ENCODE results near the gene TRAPPC12.

The TRAPPC12 gene

DNA sequence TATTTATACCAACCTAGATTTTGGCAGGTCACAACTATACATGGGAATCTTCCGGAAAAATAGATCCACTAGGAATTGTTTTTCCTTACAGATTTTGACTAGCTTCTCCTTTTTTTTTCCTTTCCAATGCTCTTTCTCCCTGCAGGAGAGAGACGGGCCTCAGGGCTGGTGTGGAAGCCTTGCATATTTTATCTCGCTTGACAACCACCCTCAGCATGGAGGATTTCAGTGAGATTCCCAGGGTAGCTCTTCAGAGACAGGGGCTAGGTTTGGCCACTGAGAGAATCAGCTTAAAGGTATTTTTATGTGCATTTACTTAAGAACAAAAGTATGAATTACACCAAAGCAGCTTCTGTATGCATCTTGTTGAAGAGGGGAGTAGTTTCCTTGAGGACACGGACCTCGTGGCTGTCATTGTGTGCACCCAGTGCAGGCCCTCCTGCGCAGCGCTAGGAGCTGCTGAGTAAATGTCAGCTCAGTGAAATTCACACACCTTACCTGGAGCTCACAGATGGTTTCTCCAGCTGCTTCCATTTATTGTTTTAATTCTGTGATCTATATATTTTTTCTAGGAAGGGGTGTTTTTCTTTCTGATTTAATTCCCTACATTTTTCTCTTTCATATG is 54.4 kb downstream of the TRAPPC12 start:
- Histone ChIP-seq H3K9ac (no peak overlapping the region), H4K20me1 (peaks cover 0 to 8% (median 0%) of the 10 kb centered on the region in 11 experiments; a peak in 3 of 22 replicates), H3K4me3 (no peak overlapping the region), H3K9me3 (replicated peaks in 1 of 11) (no peaks in the 10 kb centered on the region), H3K4me1 (peaks cover 0 to 18% (median 6%) of the 10 kb centered on the region in 10 experiments; a peak in 10 of 20 replicates), H3K27ac (no peak overlapping the region), H3K4me2 (no peak overlapping the region), H3K27me3 (no peaks in the 10 kb centered on the region), H3K36me3 (peaks cover 18 to 68% (median 42%) of the 10 kb centered on the region in 11 experiments; a peak in 21 of 22 replicates)
- TF ChIP-seq Cebpa-rat (IDR thresholded peaks at IDR 0.05) = no peak

DNA sequence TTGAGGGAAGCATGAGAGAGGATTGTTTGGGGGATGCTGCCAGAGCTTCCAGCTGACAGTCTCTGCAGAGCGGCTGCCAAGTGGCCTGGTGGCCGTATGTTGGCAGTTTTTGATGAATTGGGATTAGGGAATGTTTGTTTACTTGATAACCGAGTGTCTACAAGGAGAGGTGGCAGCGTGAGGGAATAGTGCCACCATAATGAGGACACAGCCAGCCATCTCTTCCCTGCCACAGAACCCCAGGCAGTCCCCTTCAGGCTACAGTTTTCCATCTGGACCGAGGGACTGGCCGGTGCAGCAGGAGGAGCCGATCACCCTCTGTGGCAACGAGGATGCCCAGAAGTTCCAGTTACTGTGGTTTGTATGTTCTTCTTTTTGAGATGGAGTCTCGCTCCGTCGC is 55.2 kb downstream of the TRAPPC12 start:
- H3K9ac ChIP-seq = no peak overlapping the region
- no peaks in the 10 kb centered on the region for H3K27me3 ChIP-seq
- peaks cover 0 to 18% (median 6%) of the 10 kb centered on the region in 10 experiments; a peak in 10 of 20 replicates for H3K4me1 ChIP-seq
- TF ChIP-seq Cebpa-rat (IDR thresholded peaks at IDR 0.05) = no peak
- H4K20me1 ChIP-seq = peaks cover 0 to 5% (median 0%) of the 10 kb centered on the region in 11 experiments; a peak in 3 of 22 replicates
- H3K36me3 ChIP-seq = peaks cover 13 to 60% (median 34%) of the 10 kb centered on the region in 11 experiments; a peak in 21 of 22 replicates
- no peak overlapping the region for H3K4me3 ChIP-seq
- H3K4me2 ChIP-seq = peak overlapping the region in 3 of 11 experiments; percentile 7 to 30 (median 19); a peak in 5 of 22 replicates
- no peak overlapping the region for H3K27ac ChIP-seq
- no peaks in the 10 kb centered on the region for H3K9me3 ChIP-seq (replicated peaks in 1 of 11)

DNA sequence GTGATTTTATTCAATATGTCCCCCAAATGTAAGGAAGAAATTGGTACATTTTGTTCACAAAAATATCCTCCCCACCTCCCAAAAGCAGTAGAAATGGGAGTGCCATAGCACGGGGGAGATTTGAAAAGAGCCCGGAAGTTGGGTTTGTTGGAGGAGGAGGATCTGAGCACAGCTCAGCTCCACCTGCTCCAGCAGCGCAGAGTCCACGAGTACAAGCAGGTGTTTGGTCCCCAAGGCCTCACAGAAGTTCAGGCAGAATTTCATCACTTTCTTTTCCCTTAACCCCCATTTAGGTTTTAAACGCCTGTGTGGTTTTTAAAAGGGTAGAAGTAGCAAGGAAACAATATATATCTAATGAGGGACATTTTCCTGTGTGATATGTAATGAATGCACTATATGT is 56.0 kb downstream of the TRAPPC12 start:
- no peak for TF ChIP-seq Cebpa-rat (IDR thresholded peaks at IDR 0.05)
- H3K36me3 ChIP-seq = peaks cover 13 to 52% (median 27%) of the 10 kb centered on the region in 11 experiments; a peak in 21 of 22 replicates
- peaks cover 0 to 18% (median 6%) of the 10 kb centered on the region in 10 experiments; a peak in 11 of 20 replicates for H3K4me1 ChIP-seq
- no peak overlapping the region for H3K4me3 ChIP-seq
- H3K9ac ChIP-seq = no peak overlapping the region
- no peak overlapping the region; a peak in 2 of 22 replicates for H3K4me2 ChIP-seq
- H3K9me3 ChIP-seq (replicated peaks in 1 of 11) = no peaks in the 10 kb centered on the region
- no peak overlapping the region for H3K27ac ChIP-seq
- H4K20me1 ChIP-seq = peaks cover 0 to 7% (median 0%) of the 10 kb centered on the region in 11 experiments; a peak in 4 of 22 replicates
- no peaks in the 10 kb centered on the region for H3K27me3 ChIP-seq

DNA sequence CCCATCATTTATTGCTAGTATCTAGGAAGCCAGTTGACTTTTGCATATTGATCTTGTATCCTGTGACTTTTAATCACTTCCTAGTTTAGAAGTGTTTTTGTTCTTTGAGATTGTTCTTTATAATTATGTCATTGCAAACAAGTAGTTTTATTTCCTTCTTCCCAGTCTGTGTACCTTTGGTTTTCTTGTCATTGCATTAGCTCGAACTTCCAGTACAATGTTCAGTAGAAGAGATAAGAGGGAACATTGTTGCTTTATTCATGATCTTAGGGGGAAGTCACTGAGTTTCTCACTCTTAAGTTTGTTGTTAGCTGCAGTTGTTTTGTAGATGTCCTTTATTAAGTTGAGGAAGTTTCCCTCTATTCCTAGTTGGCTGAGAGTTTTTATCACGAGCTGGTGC is 61.0 kb downstream of the TRAPPC12 start:
- TF ChIP-seq Cebpa-rat (IDR thresholded peaks at IDR 0.05) = no peak
- no peak overlapping the region for H3K27ac ChIP-seq
- H3K9ac ChIP-seq = no peak overlapping the region
- no peak overlapping the region for H3K4me3 ChIP-seq
- peaks cover 0 to 21% (median 4%) of the 10 kb centered on the region in 11 experiments; a peak in 6 of 22 replicates for H4K20me1 ChIP-seq
- H3K4me2 ChIP-seq = no peak overlapping the region
- H3K9me3 ChIP-seq (replicated peaks in 1 of 11) = no peaks in the 10 kb centered on the region
- peaks cover 0 to 12% (median under 1%) of the 10 kb centered on the region in 10 experiments; a peak in 5 of 20 replicates for H3K4me1 ChIP-seq
- H3K36me3 ChIP-seq = peaks cover 24 to 40% (median 33%) of the 10 kb centered on the region in 11 experiments
- no peaks in the 10 kb centered on the region for H3K27me3 ChIP-seq

DNA sequence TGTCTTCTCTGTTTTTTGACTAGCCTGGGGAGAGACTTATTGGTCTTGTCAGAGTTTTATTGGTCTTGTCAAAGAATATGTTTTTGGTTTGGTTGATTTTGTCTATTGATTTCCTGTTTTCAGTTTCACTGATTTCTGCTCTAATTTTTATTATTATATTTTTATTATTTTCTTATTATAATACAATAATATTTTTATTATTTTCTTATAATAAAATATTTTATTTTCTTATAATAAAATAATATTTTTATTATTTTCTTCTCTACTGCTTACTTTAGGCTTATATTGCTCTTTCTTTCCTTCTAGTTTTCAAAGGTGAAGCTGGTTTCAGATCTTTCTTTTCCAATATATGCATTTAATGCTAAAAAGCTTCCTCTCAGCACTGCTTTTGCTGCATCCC is 62.0 kb downstream of the TRAPPC12 start:
- no peak overlapping the region for H3K4me2 ChIP-seq
- TF ChIP-seq Cebpa-rat (IDR thresholded peaks at IDR 0.05) = no peak
- H3K4me1 ChIP-seq = peaks cover 0 to 12% (median 0%) of the 10 kb centered on the region in 10 experiments; a peak in 1 of 20 replicates
- peaks cover 34 to 48% (median 42%) of the 10 kb centered on the region in 11 experiments for H3K36me3 ChIP-seq
- H3K9ac ChIP-seq = no peak overlapping the region
- H3K27ac ChIP-seq = no peak overlapping the region
- H3K9me3 ChIP-seq (replicated peaks in 1 of 11) = no peaks in the 10 kb centered on the region
- H3K27me3 ChIP-seq = no peaks in the 10 kb centered on the region
- no peak overlapping the region for H3K4me3 ChIP-seq
- peaks cover 0 to 21% (median 4%) of the 10 kb centered on the region in 11 experiments; a peak in 6 of 22 replicates for H4K20me1 ChIP-seq

DNA sequence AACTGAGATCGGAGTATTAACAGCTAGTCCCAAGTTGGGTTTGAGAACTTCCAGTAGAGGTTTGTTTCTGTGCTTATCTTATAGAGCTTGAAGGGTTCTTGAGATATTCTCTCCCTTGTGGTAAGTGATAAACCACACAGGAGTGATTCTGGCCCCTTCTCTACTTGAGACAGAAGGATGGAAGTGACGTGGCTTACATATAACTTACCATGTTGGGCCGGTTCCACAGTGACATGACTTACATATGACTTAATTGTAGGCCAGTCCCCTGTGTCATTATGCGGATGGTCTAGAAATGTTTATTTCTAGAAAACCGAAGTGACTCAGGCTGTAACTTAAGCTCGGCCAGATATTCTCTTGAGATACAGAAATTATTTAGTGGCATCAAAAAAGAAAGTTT is 62.7 kb downstream of the TRAPPC12 start:
- Histone ChIP-seq H3K9me3 (replicated peaks in 1 of 11) (no peaks in the 10 kb centered on the region), H3K27ac (no peak overlapping the region), H3K9ac (no peak overlapping the region), H4K20me1 (peaks cover 0 to 21% (median 4%) of the 10 kb centered on the region in 11 experiments; a peak in 6 of 22 replicates), H3K36me3 (peaks cover 41 to 55% (median 49%) of the 10 kb centered on the region in 11 experiments), H3K4me3 (no peak overlapping the region), H3K4me1 (peaks cover 0 to 12% (median 0%) of the 10 kb centered on the region in 10 experiments; a peak in 1 of 20 replicates), H3K4me2 (no peak overlapping the region), H3K27me3 (no peaks in the 10 kb centered on the region)
- no peak for TF ChIP-seq Cebpa-rat (IDR thresholded peaks at IDR 0.05)

DNA sequence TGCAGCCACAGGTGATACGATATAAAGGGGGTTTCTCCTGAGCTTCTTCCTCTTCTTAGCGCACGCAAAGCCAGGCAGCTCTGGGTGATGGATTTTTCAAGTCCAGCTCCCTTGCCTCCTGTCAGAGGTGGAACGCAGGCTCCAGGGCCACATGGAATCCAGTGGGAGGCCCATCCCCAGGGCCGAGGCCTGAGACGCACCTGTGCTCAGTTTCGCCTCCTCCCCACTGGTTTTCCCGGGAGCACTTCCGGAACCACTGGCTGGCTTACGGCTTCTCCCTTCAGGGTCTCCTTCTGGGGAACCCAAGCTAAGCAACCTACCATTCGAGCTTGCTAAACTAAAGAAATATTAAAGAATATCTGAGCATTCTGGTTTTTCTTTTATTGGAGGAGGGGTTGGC is 63.6 kb downstream of the TRAPPC12 start:
- peaks cover 0 to 12% (median 0%) of the 10 kb centered on the region in 10 experiments; a peak in 1 of 20 replicates for H3K4me1 ChIP-seq
- H3K36me3 ChIP-seq = peaks cover 50 to 64% (median 56%) of the 10 kb centered on the region in 11 experiments
- TF ChIP-seq Cebpa-rat (IDR thresholded peaks at IDR 0.05) = no peak
- no peak overlapping the region for H3K9ac ChIP-seq
- no peaks in the 10 kb centered on the region for H3K9me3 ChIP-seq (replicated peaks in 1 of 11)
- no peak overlapping the region for H3K4me2 ChIP-seq
- no peaks in the 10 kb centered on the region for H3K27me3 ChIP-seq
- no peak overlapping the region for H3K4me3 ChIP-seq
- peaks cover 0 to 21% (median 4%) of the 10 kb centered on the region in 11 experiments; a peak in 6 of 22 replicates for H4K20me1 ChIP-seq
- no peak overlapping the region for H3K27ac ChIP-seq

DNA sequence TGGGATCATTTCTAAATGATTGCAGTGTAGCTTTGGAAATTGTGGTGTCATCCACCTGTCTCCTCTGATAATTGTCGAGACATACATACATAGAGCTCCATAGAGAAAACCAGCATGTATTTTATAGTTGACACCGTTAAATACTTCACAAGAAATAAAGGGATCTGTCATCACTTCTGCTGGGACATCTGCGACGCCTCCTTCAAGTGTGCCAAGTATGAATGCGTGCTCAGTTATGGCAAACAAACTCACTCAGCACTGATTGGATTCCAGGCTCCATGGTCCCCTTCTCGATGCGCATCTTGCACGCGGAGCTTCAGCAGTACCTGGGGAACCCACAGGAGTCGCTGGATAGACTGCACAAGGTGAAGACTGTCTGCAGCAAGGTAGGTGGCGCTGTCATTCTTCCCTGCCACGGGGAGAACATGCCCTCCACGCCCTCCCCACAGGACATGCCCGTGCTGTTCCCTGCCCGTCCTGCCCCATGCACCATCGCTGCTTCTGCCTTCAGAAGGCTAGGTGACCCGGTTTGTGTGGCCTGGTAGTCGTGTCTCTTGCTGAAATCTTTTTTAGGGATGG is 64.1 kb downstream of the TRAPPC12 start:
- no peak overlapping the region for H3K27ac ChIP-seq
- peaks cover 53 to 69% (median 61%) of the 10 kb centered on the region in 11 experiments for H3K36me3 ChIP-seq
- H4K20me1 ChIP-seq = peaks cover 0 to 21% (median 4%) of the 10 kb centered on the region in 11 experiments; a peak in 6 of 22 replicates

DNA sequence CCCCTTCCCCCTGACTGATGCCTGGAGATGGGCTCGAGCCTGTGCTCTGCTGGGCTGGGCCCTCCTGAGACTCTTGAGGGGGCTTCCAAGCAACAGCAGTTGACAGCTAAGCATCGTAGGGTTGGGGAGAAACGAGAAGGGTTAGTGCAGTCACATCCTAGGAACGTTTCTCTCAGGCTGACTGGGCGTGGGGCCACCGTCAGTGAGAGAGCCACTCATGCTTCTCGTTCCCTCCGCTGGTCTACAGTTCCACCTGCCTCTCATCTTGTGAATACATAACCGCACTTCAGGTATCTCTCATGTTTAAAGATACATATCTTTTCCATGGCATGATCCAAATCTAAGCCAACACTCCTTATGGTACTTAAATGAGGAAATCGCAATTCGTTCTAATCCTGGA is 66.4 kb downstream of the TRAPPC12 start:
- Histone ChIP-seq H3K27me3 (peaks cover 3 to 13% (median 7%) of the 10 kb centered on the region in 11 experiments; a peak in 19 of 22 replicates), H3K9ac (no peak overlapping the region), H4K20me1 (peaks cover 0 to 43% (median 14%) of the 10 kb centered on the region in 11 experiments; a peak in 15 of 22 replicates), H3K4me2 (no peak overlapping the region), H3K4me1 (peaks cover 0 to 14% (median 10%) of the 10 kb centered on the region in 10 experiments; a peak in 12 of 20 replicates), H3K36me3 (peaks cover 68 to 92% (median 81%) of the 10 kb centered on the region in 11 experiments), H3K4me3 (no peak overlapping the region), H3K9me3 (replicated peaks in 1 of 11) (no peaks in the 10 kb centered on the region), H3K27ac (no peak overlapping the region)
- TF ChIP-seq Cebpa-rat (IDR thresholded peaks at IDR 0.05) = no peak

More for the DNA sequence above, 64.1 kb downstream of the TRAPPC12 start:
- no peak for TF ChIP-seq Cebpa-rat (IDR thresholded peaks at IDR 0.05)
- Histone ChIP-seq H3K4me2 (no peak overlapping the region), H3K9ac (no peak overlapping the region), H3K27me3 (no peaks in the 10 kb centered on the region), H3K4me1 (peaks cover 0 to 12% (median 0%) of the 10 kb centered on the region in 10 experiments; a peak in 1 of 20 replicates), H3K4me3 (no peak overlapping the region), H3K9me3 (replicated peaks in 1 of 11) (no peaks in the 10 kb centered on the region)

Measured in BLaER1 treated with 17β-estradiol and CSF1 and Interleukin-3, amounts not matched to agents 10 nM and 100 nM (cell line).